Osteoblast (primary cell): ENCODE results near the gene FOSL2. TPM values are rescaled to one million over a fixed set of nuclear protein-coding genes. Genes with fewer than 3 reads are reported as not detected.
A peak's percentile ranks its signal among the peaks of the same experiment; 100 is the strongest.

Experiments used
- DNase-seq: peaks from one replicate; pipeline ENCODE4 v3.0.0; 2011; ENCODE audit warnings: low spot score, mixed read lengths; ENCODE audit not compliant: insufficient read length; ENCODE audit errors: missing footprints
- H2AFZ ChIP-seq: 2 replicates; pipeline ENCODE4 v1.6.0; 2011; ENCODE audit warnings: mild to moderate bottlenecking, low read length
- H3K27ac ChIP-seq: 2 replicates; pipeline ENCODE4 v1.5.1; 2011; ENCODE audit warnings: mild to moderate bottlenecking, low read depth, low read length, moderate library complexity
- H3K27me3 ChIP-seq: 2 replicates; pipeline ENCODE4 v1.6.0; 2012; ENCODE audit warnings: mild to moderate bottlenecking, control low read depth, inconsistent platforms, low read length, moderate library complexity; ENCODE audit not compliant: insufficient read depth
- H3K36me3 ChIP-seq: 2 replicates; pipeline ENCODE4 v1.5.1; 2011; ENCODE audit warnings: mild to moderate bottlenecking, low read length, control low read depth, moderate library complexity; ENCODE audit not compliant: insufficient read depth
- H3K4me1 ChIP-seq: 2 replicates; pipeline ENCODE4 v1.5.1; 2011; ENCODE audit warnings: mild to moderate bottlenecking, low read length, control low read depth, moderate library complexity; ENCODE audit not compliant: insufficient read depth
- H3K4me2 ChIP-seq: 2 replicates; pipeline ENCODE4 v1.6.0; 2011; ENCODE audit warnings: mild to moderate bottlenecking, low read length; ENCODE audit not compliant: insufficient read depth
- H3K4me3 ChIP-seq: fragments of 200-600 bp; sonication (generic); 3 replicates; pipeline ENCODE4 v1.5.1; 2012; ENCODE audit warnings: mild to moderate bottlenecking, low read length, inconsistent platforms; ENCODE audit not compliant: insufficient read depth
- H3K79me2 ChIP-seq: 2 replicates; pipeline ENCODE4 v1.6.0; 2012; ENCODE audit warnings: mild to moderate bottlenecking, low read length, control low read depth, inconsistent platforms; ENCODE audit not compliant: insufficient read depth
- H3K9me3 ChIP-seq: 2 replicates; pipeline ENCODE4 v1.5.1; 2011; ENCODE audit warnings: low read depth, low read length, control low read depth
- H4K20me1 ChIP-seq: 2 replicates; pipeline ENCODE4 v1.6.0; 2012; ENCODE audit warnings: mild to moderate bottlenecking, low read length, control low read depth; ENCODE audit not compliant: insufficient read depth
- CTCF ChIP-seq: IDR thresholded peaks from 2 replicates; pipeline ENCODE4 v1.5.1; 2011; ENCODE audit warnings: mild to moderate bottlenecking, low read depth, low read length, moderate library complexity; ENCODE audit errors: extremely low read depth
- total RNA-seq: library from RNA; depleted of rRNA; stranded (reverse); fragments of >200 nt; gene quantifications from 2 replicates; pipeline ENCODE4 v1.2.3, GENCODE V29; 2012

Gene FOSL2
- total RNA-seq, 1 donor = 86.9 TPM

- H2AFZ ChIP-seq = peak overlapping the region; percentile 2
- peak; percentile 70 for DNase-seq
Observed at GRCh38 chr2:28389399-28390240, 3.0 kb upstream of the FOSL2 start.

GRCh38 chr2:28390241-28390745 is 2.4 kb upstream of the FOSL2 start:
- peaks cover 25% of the 10 kb centered on the region for H3K79me2 ChIP-seq
- H3K27ac ChIP-seq = peak overlapping the region; percentile 96
- peaks cover 11% of the 10 kb centered on the region for H4K20me1 ChIP-seq
- H3K4me3 ChIP-seq = peak overlapping the region; percentile 90
- TF ChIP-seq CTCF = no peak
- H2AFZ ChIP-seq = peak overlapping the region; percentile 39
- no peaks in the 10 kb centered on the region for H3K9me3 ChIP-seq
- peak overlapping the region; percentile 84 for H3K4me2 ChIP-seq
- peaks cover 29% of the 10 kb centered on the region for H3K4me1 ChIP-seq
- H3K36me3 ChIP-seq = peaks cover 10% of the 10 kb centered on the region
- DNase-seq = peak; percentile 97
- H3K27me3 ChIP-seq = no peaks in the 10 kb centered on the region

More at GRCh38 chr2:28389399-28390240, 3.0 kb upstream of the FOSL2 start:
- H3K36me3 ChIP-seq = peaks cover 3% of the 10 kb centered on the region
- peaks cover 29% of the 10 kb centered on the region for H3K4me1 ChIP-seq
- peaks cover 6% of the 10 kb centered on the region for H4K20me1 ChIP-seq
- H3K27ac ChIP-seq = peak overlapping the region; percentile 96
- peak overlapping the region; percentile 84 for H3K4me2 ChIP-seq
- H3K79me2 ChIP-seq = peaks cover 18% of the 10 kb centered on the region
- H3K9me3 ChIP-seq = no peaks in the 10 kb centered on the region
- H3K27me3 ChIP-seq = no peaks in the 10 kb centered on the region
- H3K4me3 ChIP-seq = peak overlapping the region; percentile 90
- TF ChIP-seq CTCF = no peak

GRCh38 chr2:28390746-28391563 is 1.7 kb upstream of the FOSL2 start:
- no peak for TF ChIP-seq CTCF
- peak; percentile 96 for DNase-seq
- Histone ChIP-seq H3K9me3 (no peaks in the 10 kb centered on the region), H3K36me3 (peaks cover 15% of the 10 kb centered on the region), H3K27ac (peak overlapping the region; percentile 96), H3K4me3 (peak overlapping the region; percentile 90), H2AFZ (peak overlapping the region; percentile 39), H3K4me2 (peak overlapping the region; percentile 84), H3K4me1 (peaks cover 29% of the 10 kb centered on the region), H3K79me2 (peaks cover 31% of the 10 kb centered on the region), H3K27me3 (no peaks in the 10 kb centered on the region), H4K20me1 (peaks cover 18% of the 10 kb centered on the region)
